Upper lobe of left lung (tissue), 4 donors: ENCODE results near the gene DCST1.

Experiments used
- CTCF ChIP-seq, 6 experiments: fragments of 450-650 bp in 4 of 6; fragments of 200-600 bp in 2 of 6; sonication (generic) in 2 of 6; IDR thresholded peaks; one replicate each; pipeline ENCODE4 v1.5.1; 2016 to 2019; ENCODE audit warnings: antibody characterized with exemption in 6 of 6
- POLR2A ChIP-seq, 4 donors: fragments of 450-650 bp; IDR thresholded peaks; one replicate each; pipeline ENCODE4 v1.5.1; 2016 to 2017; ENCODE audit warnings: antibody characterized with exemption in 4 of 4, mild to moderate bottlenecking in 2 of 4

- peak in 1 of 4 donors; percentile 19 for TF ChIP-seq POLR2A (IDR thresholded peaks at IDR 0.05)
- no peak for TF ChIP-seq CTCF (IDR thresholded peaks at IDR 0.05)
Measured at GRCh38 chr1:155051777-155052398, 18.3 kb downstream of the DCST1 start.
